ENCODE measurements around the gene SERPINA3.

GRCh38 chr14:94596361-94596760 lies 15.8 kb upstream of the SERPINA3 start:
- no peak for TF ChIP-seq TAF1 (IDR thresholded peaks at IDR 0.05; ENCODE audit: low read depth, low read length)
- TF ChIP-seq POLR2A (IDR thresholded peaks at IDR 0.05; ENCODE audit: low read depth, low read length), result no peak
- TF ChIP-seq POLR2AphosphoS5 (IDR thresholded peaks at IDR 0.05; ENCODE audit: low read depth, low read length), result no peak
